ENCODE measurements around the gene C22orf31.
"Not testable (repeated sequence)": the region's sequence is repeated elsewhere in the genome, so short reads cannot be mapped to it uniquely, and the experiment has no call there.

The C22orf31 gene

DNA sequence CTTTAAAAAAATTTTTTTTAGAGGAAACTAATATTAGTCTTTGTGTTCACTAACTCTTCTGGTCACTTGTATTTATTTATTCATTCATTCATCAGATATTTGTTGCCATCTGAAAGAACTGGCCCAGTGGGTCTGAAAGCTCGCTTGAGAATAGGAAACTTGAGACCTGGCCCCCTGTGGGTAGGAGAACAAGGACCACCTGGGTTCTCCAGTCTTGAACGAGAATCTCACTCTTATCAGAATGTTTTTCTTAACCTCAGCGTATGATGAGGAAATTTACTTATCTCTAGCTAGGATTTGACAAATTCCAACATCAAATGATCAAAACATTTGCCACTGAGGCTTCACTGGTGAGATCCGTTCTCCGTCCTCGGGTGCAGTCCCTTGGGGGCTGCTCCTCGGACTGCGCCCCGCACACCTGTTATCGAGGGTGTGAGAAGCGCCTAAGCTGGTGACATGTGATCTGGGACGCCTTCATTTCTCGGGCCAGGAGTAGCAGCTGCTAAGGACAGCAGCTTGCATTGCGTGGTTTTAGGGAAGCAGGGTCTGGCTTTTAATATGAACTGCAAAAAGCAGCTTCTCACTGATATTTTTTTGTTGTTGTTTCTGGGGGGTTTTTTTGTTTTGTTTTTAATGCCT lies 6.3 kb downstream of the C22orf31 start:
- no peak for DNase-seq

DNA sequence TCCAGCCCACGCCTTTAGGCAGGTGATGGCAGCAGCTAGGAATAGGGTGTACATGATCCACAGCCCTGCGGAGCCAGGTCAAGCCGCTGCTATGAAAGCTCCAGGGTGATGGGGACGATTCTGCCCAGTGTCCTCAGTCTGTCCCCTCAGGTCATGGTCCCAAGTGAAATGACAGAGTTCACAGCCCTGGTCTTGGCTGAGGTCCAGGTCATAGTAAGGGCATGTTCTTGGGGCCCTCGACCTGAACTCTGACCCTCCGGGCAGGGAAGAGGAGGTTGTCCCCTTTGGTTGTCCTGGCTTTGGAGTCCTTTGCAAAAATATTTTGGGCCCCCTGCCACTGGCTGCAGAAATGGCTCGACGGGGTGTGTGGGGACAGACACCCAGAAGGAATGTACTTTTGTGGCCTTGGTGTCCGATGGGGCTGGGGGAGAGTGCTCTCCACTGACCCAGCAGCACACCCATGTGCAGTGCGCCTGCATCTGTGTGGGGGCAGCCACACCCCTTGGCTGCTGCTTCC lies 7.3 kb downstream of the C22orf31 start:
- no peak for DNase-seq

DNA sequence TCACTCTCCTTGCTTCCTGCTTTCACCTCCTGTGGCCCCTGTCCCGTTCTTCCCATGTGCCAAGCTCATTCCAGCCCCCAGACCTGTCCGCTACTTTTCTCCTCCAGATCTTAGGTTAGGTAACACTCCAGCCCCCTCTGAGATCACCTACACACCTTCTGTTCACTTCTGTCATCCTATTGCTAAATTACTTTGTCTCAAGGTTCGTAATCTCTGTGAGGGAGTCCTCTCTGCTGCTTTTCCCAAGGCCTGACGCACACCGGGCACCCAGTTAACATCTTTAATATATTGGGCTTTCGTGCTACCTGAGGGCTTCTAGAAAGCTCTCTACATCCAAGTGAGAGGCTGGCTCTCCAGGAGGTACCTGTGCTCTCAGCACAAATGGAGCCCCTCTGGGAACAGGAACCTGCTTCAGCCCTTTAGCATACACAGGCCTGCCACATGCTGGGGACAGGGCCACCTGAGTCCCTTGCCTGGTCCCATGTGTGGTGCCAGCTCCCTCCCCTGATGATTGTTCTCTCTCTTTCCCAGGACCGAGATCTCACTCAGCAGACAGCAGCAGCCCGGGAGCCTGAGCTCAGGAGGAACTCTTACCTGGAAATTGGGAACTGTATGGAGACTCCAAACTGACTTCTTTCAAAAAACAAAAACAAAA lies 8.5 kb downstream of the C22orf31 start:
- DNase-seq = no peak

DNA sequence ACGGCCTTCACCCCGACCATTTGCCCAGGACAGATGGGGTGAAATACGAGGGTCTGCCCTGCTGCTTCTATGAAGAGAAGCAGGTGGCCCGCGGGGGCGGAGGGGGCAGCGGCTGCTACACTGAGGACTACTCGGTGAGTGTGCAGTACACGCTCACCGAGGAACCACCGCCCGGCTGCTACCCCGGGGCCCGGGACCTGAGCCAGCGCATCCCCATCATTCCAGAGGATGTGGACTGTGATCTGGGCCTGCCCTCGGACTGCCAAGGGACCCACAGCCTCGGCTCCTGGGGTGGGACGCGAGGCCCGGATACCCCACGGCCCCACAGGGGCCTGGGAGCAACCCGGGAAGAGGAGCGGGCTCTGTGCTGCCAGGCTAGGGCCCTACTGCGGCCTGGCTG lies 11.2 kb downstream of the C22orf31 start:
- DNase-seq = no peak

DNA sequence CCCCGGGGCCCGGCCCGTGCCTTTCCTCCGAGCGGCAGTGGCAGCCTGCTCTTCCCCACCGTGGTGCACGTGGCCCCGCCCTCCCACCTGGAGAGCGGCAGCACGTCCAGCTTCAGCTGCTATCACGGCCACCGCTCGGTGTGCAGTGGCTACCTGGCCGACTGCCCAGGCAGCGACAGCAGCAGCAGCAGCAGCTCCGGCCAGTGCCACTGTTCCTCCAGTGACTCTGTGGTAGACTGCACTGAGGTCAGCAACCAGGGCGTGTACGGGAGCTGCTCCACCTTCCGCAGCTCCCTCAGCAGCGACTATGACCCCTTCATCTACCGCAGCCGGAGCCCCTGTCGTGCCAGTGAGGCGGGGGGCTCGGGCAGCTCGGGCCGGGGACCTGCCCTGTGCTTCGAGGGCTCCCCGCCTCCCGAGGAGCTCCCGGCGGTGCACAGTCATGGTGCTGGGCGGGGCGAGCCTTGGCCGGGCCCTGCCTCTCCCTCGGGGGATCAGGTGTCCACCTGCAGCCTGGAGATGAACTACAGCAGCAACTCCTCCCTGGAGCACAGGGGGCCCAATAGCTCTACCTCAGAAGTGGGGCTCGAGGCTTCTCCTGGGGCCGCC lies 11.9 kb downstream of the C22orf31 start:
- peak; percentile 54 for DNase-seq

DNA sequence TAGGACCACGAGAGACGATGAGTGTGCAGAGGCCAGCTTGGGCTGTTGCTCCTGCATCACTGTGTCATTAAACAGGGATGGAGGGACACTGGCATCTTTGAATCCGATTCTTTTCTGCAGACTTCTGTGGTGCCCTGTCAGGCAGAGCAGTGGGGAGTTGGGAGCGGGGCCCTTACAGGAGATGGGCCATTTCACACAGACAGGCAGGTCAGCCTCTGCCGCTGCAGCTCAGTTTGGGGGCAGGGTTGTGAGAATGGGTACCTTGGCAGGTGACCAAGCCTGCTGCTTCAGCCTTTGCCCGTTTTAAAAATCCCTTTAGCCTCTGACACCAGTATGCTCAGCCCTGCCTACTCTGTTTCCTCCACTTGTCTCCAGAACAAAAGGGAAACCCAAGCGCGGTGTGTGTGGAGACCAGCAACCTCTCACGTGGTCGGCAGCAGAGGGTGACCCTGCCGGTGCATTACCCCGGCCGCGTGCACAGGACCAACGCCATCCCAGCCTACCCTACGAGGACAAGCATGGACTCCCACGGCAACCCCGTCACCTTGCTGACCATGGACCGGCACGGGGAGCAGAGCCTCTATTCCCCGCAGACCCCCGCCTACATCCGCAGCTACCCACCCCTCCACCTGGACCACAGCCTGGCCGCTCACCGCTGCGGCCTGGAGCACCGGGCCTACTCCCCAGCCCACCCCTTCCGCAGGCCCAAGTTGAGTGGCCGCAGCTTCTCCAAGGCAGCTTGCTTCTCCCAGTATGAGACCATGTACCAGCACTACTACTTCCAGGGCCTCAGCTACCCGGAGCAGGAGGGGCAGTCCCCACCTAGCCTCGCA lies 12.6 kb downstream of the C22orf31 start:
- no peak for DNase-seq

DNA sequence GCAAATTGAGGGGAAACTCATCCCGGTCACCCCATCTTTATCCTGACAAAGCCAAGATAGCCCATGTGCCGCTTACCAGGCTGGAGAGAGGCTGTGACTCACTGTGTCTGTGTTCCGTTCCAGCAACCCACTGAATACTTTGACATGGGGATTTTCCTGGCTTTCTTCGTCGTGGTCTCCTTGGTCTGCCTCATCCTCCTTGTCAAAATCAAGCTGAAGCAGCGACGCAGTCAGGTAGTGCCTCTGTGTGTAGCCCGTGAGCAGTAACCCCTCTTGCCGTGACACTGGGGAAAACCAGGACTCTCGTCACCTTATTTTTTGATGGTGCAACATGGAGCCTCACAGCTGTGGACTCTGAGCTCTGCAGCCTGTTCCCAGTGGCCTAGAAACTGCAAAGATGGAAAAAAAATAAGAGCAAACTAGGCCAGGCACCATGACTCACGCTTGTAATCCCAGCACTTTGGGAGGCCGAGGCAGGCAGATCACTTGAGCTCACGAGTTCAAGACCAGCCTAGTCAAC lies 16.9 kb downstream of the C22orf31 start:
- no peak for DNase-seq

DNA sequence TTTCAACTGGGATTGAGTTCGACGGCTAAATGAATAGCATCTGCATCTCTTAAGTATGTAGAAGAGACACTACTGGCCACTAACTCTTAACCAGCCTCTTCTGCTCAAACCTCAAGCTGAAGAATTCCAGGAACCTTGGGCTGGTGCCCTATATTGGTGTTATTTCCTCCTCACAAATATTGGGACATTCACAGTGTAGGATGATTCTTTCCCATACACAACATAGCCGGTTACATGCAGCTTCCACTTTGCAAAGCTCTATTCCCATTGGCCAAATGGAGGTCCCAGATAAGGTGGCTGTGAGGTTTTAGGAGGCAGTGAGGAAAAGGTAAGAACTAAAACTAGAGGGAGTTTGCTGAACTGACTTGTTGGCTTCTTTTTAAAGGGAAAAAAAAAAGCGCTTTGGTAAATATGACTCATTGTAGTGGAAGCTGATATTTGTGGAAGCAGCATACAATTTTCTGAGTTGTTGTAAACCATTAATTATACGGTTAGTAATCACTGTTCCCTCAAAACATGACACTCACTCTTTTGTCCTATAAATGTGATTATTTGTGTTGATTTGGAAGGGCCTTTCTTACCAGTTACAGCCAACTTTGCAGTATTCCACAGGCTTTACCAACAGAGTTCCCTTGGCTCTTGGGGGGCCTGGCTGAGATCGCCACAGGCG lies 17.6 kb downstream of the C22orf31 start:
- no peak for DNase-seq

DNA sequence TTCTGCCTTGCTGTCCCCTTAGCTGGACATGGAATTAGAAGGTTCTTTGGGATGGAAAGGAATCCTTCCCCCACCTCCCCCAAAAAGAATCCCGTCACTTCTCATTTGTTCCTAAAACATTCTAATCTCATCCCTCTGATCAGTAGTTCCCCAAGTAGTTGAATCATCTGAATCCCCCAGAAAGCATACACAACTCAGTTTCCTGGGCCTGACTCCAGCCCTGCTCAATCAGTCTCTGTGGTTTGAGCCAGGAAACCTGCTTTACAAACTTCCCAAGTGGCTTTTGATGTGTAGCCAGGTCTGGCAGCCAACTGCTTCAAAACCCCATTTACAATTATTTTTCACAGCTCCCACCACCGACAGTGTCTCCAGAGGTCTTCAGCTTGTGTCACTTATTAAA lies 20.2 kb downstream of the C22orf31 start:
- DNase-seq = no peak

DNA sequence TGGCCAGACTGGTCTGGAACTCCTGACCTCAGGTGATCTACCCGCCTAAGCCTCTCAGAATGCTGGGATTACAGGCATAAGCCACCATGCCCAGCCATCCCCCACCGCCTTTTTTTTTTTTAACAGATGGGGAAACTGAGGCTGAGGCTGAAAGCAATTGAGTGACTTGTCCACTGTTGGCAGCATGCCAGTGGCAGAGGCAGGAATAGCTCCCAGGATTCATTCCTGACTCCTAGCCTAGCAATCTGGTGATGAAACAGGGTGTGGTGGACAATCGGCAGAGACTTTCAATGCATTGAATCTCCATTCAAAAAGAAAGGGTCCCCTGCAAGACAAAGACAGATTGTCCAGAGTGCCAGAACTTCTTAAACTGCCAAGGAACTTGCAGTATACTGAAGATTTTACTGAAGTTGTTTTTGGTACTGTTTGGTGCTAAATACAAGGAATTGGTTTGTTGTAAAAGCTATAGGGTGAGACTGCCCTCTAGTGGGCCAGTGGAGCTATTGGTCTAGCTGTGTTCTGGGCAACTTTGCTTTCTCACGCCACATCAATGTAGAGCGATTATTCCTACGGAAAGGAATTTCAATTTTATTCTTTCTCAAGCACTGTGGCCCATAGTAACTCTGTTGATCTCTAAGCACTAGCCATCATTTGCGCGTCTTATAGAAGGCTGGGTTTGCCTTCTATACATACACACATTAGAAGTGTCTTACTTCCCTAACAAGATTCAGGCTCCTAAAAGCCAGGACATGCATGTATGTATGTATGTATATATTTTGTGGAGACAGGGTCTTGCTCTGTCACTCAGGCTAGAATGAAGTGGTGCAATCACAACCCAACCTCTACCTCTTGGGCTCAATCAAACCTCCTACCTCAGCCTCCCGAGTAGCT lies 21.0 kb downstream of the C22orf31 start:
- peak; percentile 55 for DNase-seq

DNA sequence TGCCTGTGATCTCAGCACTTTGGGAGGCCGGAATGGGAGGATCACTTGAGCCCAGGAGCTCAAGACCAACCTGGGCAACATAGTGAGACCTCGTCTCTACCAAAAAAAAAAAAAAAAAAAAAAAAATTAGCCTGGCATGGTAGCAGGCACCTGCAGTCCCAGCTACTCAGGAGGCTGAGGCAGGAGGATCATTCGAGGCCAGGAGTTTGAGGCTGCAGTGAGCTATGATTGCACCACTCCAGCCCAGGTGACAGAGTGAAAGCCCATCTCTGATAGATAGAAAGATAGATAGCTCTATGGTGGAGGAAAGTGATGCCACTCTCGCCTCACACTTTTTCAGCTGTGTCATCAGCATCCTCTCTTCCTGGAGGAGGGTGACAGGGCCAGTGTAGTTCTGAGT lies 21.9 kb downstream of the C22orf31 start:
- DNase-seq = not testable (repeated sequence)

DNA sequence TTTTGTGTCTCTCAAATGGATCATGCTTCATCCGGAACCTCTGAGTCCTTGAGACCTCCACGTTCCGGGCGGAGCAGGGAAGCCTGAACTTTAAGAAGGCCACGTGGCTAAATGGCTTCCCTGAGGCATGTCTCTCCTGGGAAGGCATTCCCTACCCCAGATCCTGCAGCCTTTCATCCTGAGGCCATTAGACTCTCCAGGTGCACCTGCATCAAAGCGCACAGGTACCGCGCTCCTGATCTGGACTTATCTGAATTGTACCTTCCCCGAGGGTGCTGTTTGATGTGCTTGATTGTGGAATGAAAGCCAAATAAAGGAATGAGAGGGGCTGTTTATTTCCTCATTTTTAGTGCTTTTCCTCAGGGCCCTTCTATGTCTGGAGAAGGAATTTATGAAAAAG lies 22.5 kb downstream of the C22orf31 start:
- no peak for DNase-seq

DNA sequence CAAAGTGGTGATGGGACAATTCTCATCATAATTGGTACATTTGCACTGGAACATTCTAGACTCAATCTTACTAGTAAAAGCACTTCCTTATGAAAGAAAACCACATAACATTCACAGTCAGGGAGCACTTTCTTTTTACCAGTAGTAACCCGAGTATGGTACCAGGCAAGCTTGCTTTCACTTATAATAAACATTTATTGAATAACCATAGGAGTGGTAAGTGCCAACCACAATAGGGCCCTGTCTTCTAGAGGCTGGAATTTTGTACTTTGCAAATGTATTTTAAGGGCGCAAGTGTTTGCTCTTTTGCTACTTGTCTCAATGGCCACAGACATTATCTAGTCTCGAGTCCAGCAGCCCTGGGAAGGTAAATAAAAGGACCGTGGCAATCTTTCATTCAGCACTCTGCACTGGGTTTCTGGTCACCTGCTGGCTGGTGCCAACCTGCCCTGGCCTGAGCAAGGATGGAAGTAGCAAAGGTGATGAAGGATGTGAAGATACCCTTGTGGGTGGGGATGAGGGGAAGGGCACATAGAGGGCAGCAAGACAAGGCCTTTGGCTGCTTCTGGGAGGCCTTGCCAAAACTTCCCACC lies 24.2 kb downstream of the C22orf31 start:
- no peak for DNase-seq

DNA sequence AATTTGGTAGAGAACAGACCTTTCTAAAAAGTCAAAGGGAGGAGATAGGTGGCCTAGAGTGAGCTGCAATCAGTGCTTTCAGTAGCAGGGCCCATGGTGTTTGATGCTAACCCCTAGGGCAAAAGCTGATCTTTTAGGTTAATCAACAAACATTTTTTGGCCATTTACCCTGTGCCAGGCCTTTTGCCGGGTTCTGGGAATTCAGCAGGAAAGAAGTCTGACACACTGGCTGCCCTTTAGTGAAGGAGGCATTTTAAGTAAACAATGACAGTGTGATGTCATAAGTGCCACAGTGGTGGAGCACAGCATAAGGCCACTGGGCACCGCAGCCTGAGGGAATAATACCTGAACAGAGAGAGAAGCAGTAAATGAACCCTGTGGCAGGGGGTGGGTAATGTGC lies 29.0 kb downstream of the C22orf31 start:
- DNase-seq = no peak

DNA sequence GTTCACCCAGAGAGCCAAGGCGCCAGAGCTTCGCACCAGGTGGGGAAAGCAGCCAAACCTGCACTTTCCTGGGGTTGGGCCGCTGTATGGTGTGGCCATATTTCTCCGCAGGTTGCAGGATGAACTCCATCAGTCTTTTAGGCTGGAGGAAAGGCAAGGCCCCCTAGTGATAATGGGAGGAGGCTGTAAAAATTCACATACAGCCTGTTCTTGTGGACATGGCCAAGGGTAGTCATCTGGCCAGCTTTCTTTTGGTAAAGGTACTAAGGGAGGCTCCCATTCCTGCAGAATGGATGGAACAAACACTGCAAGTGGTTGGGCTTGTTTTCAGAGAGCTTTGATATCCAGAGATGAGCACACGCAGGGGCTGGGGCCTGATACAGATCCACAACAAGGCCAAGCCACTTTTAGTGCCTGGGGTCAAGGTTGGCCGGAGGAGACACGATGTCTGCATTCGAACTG lies 29.6 kb downstream of the C22orf31 start:
- DNase-seq = no peak

DNA sequence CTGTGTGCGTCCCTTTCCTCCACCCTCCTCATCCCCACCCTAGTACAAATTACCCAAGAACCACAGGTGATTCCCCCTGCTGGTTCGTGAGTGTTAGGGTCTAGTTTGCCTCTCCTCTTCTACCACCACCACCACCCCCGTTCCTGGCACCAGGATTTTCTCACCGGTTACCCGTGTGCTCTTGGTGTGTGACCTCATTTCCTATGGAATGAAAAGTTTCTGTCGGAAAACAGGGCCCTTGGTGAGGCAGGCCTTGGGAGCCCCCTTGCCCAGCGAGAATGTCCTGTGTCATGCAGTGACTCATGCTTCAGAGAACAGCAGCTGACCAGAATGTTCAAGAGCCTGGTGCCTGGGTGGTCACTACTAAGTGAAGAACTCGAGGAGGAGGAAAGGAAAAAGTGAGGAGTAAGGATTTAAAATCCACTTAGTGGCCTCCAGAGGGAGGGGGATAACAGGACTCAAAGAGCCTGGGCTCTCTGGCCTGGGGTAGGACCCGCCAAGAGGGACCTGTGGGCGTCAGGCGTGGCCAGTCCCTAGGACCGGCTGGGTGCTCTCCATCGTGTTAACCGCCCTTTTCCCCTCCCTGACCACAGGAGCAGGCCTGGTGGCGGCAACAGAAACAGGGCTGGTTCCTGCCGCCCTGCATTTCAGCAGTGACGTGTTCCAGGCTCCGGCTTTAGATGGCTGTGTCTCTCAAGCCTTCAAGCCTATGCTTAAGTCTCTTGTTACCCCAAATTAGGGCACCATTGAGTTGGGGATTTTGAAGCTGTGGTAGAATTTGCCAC lies 30.2 kb downstream of the C22orf31 start:
- DNase-seq = peak; percentile 76

DNA sequence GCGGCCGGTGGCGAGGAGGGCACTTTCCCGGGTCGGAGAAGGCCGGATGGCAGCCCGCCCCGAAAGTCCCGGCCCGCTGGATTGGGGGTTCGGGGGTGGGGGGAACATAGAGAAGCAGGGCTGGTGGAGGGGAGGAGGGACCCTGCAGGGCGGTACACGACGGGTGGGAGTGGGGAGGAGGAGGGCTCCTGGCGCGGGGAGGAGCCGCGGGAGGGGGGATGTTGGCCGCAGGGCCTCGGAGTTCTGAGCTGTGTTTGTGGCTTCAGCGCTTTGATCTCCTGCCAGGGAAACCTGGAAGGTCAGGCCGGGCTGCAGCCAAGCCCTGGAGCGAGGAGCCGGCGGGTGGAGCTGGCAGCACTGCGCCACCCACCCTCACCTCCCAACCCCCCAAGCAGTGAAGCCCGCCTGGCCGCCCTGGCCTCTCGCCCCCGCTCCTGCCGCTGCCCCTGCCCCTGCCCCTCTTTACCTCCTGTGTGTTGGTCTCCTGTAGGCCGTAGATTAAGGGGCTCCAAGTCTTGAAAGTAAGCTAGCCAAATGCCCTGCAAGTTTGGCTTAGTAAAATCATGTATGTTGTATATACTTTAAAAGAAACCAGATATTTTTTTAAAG lies 30.9 kb downstream of the C22orf31 start:
- DNase-seq = no peak

DNA sequence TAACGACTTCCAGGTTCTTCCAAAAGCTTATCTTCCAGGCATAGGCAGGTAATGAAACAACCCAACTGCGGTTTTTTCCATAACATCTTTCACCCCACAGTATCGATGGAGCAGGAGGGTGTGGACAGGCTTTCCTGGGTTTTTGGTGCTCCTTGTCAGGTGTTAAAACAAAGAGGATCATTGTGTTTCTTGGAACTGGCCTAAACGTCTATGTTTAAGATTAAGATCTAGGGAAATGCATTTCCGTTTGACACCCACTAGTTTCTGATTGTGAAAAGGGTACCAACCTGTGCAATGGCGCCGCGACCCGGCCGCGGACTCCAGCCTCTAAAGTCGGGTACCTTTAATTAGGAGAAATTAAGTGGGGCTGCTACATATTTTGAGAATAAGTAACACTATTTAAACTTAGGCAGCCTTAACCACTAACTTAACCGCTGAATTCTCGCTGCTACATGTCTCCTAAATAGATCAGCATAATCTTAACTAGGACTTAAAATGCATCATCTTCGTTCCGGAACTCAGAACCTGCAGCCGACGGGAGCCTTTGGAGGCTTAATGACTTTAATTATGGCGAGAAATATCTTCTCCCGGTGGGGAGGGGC lies 31.5 kb downstream of the C22orf31 start:
- peak; percentile 56 for DNase-seq
